SK-N-DZ (cell line): ENCODE data around the gene MROH8.
"Not testable (repeated sequence)": the region's sequence is repeated elsewhere in the genome, so short reads cannot be mapped to it uniquely, and the experiment has no call there.

Experiments used
- DNase-seq: peaks from one replicate; pipeline ENCODE4 v3.0.0-alpha.2; 2015; ENCODE audit warnings: low spot score

MROH8 gene

DNA sequence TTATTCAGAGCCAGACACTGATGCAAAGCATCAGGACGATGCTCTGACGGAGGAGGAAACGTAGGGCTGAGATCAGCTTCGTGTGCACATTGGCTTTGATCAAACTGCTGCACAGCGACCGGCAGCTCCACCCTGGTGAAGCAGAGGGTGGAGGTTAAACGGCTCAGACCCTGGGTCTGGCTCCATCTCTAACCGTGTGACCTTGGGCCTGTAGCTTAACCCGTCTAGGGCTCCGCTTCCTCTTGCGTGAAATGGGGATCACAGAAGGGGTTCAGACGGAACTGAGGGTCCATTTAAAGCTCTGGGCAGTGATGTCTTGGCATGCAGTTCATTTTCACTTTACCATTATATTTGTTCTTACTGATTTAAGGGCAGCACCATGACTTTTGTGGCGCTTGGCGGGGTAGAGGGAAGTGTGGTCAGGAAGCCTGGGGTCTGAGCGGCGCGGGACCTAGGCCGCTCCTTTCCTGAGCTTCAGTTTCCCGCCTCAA is 84.2 kb downstream of the MROH8 start:
- no peak for DNase-seq

GRCh38 chr20:37090407-37090806 is 88.9 kb downstream of the MROH8 start:
- no peak for DNase-seq

DNA sequence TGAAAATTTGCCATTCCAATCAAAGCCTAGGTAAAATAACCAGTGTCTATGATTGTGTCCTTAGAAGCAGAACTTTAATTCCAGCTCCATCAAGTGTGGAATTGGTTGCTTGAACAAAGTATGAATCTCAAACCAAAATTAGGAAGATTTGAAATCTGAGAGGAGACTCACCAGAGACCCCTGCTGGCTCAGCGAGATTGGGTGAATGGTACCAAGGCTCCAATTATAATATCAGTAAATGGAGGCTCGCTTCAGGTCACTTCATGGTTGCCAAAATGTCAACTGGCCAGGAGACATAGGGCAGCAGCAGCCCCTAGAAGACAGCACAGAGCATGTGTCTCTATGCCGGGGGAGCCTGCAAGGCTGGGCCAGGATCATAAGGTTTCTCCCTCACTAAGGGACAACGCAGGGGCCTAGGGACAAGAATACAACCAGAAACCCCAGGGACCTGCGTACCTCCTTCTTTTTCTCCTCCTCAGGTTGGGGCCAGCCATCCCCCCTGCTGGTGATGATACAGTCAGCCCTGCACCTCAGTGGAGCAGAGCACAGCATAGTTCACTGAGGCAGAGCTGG is 97.5 kb downstream of the MROH8 start:
- no peak for DNase-seq

DNA sequence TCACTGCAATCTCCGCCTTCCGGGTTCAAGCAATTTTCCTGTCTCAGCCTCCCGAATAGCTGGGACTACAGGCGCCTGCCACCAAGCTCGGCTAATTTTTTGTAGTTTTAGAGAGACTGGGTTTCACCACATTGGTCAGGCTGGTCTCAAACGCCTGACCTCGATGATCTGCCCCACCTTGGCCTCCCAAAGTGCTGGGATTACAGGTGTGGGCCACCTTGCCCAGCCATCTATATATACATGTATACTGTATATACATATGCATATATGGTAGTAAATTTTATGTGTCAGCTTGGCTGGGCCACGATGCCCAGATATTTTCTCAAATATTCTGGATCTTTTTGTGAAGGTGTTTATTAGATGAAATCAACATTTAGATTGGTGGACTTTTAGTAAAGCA is 102.3 kb downstream of the MROH8 start:
- no peak for DNase-seq

GRCh38 chr20:37075932-37076685 is 103.2 kb downstream of the MROH8 start:
- no peak for DNase-seq

DNA sequence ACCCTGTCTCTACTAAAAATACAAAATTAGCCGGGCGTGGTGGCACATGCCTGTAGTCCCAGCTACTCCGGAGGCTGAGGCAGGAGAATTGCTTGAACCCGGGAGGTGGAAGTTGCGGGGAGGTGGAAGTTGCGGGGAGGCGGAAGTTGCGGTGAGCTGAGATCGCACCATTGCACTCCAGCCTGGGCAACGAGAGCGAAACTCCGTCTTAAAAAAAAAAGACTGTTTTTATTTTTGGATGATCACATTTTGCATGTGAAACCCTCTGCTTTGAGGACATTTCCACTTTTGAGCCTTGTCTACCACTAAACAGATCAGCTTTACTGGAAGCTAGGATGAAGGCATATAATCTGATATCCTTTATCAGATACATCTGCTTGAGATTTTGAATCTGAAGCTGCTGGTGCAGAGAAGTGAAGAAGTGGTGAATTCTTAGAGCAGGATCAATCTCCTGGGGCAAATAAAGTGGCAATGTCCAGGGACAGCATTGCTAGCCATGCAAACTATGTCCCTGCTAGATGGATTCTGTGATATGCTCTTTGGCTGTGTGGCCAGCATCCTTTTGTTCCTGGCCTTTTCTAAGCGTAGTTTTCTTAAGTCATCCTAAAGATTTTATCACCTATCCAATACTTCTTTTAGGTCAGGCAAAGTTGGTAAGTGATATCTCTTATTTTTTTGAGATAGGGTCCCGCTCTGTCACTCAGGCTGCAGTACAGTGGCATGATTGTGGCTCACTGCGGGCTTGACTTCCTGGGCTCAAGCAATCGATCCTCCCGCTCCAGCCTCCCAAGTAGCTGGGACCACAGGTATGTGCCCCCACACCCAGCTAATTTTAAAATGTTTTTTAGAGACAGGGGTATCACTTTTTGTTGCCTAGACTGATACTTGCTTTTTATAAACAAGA is 106.8 kb downstream of the MROH8 start:
- DNase-seq, result no peak

DNA sequence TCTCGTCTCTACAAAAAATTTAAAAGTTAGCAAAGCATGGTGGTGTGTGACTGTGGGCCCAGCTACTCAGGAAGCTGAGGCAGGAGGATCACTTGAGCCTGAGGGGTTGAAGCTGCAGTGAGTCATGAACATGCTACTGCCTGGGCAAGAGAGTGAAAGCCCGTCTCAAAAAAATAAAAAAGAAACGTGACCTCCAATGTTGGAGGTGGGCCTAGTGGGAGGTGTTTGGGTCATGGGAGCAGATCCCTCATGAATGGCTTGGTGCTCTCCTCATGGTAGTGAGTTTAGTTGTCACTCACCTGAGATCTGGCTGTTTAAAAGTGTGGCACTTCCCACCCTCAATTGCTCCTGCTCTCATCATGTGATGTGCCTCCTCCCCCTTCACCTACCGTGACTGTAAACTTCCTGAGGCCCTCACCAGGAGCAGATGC is 107.9 kb downstream of the MROH8 start:
- DNase-seq, result no peak

- not testable (repeated sequence) for DNase-seq
Observed at GRCh38 chr20:37069563-37069962, 109.8 kb downstream of the MROH8 start.

GRCh38 chr20:37066168-37066567 is 113.2 kb downstream of the MROH8 start:
- DNase-seq, result no peak

- no peak for DNase-seq
Observed at GRCh38 chr20:37055276-37055675, 124.1 kb downstream of the MROH8 start.

- no peak for DNase-seq
Observed at GRCh38 chr20:37053230-37053950, 126.0 kb downstream of the MROH8 start.
